ENCODE measurements around the gene LIMD2.

The LIMD2 gene

GRCh38 chr17:63718988-63719387, 19.1 kb upstream of the LIMD2 start:
- CTCF ChIA-PET: no interaction called here
- DNase-seq (ENCODE audit: low spot score): no peak
- POLR2A ChIA-PET (ENCODE audit: low non-redundant PET): no interaction called here
- no peak for TF ChIP-seq CTCF (conservative IDR thresholded peaks at IDR 0.05; ENCODE audit: low read depth)
- no peak overlapping the region for H3K27ac ChIP-seq

GRCh38 chr17:63716426-63716825, 16.5 kb upstream of the LIMD2 start:
- H3K27ac ChIP-seq: no peak overlapping the region
- ChIA-PET POLR2A (ENCODE audit: low non-redundant PET) (no interaction called here), CTCF (no interaction called here)
- no peak for DNase-seq (ENCODE audit: low spot score)
- no peak for TF ChIP-seq CTCF (conservative IDR thresholded peaks at IDR 0.05; ENCODE audit: low read depth)

GRCh38 chr17:63714550-63715277, 14.8 kb upstream of the LIMD2 start:
- no peak for DNase-seq (ENCODE audit: low spot score)
- POLR2A ChIA-PET (ENCODE audit: low non-redundant PET): no interaction called here
- no peak overlapping the region for H3K27ac ChIP-seq
- CTCF ChIA-PET: no interaction called here
- no peak for TF ChIP-seq CTCF (conservative IDR thresholded peaks at IDR 0.05; ENCODE audit: low read depth)

DNA sequence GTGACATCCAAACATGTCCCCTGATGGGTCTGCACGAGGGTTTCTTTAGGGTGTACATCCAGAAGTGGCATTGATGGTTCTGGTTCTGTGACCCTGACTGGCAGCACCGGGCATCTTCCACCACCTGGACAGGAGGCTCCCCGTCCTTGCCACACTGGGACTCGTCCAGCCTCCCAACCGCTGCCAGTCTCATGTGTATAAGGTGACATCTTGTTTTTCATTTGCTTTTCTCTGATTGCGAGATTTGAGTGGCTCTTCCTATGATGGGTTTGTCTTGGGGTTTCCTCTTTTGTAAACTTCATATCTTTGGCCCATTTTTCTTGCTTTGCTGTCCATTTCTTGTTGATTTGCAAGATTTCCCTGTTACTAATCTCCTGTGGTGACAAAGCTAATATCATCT, 9.2 kb upstream of the LIMD2 start:
- CTCF ChIA-PET: no interaction called here
- DNase-seq (ENCODE audit: low spot score): no peak
- no peak for TF ChIP-seq CTCF (conservative IDR thresholded peaks at IDR 0.05; ENCODE audit: low read depth)
- POLR2A ChIA-PET (ENCODE audit: low non-redundant PET): no interaction called here
- no peak overlapping the region for H3K27ac ChIP-seq

DNA sequence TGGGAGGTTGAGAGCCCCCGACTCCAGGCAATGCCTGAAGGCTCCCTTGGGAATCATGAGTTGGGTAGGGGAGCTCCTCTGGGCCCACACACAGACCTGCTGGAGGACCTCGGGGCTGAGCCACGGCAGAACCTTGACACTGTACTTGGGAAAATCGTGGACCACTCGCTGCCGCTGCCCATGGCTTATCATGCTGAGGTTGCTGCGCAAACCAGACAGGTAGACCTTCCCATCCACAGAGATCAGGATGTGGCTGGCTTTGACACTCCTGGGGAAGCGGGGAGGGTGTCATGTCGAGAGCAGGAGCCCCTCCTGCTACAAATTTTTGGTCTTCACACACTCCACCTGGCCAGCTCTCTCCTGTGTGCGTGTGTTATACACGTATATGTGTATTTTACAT, 7.2 kb upstream of the LIMD2 start:
- POLR2A ChIA-PET (ENCODE audit: low non-redundant PET): no interaction called here
- H3K27ac ChIP-seq: no peak overlapping the region
- DNase-seq (ENCODE audit: low spot score): no peak
- CTCF ChIA-PET: no interaction called here
- no peak for TF ChIP-seq CTCF (conservative IDR thresholded peaks at IDR 0.05; ENCODE audit: low read depth)

- no peak overlapping the region; the same call in 1 of the 2 replicates for H3K27ac ChIP-seq
- no peak for DNase-seq (ENCODE audit: low spot score)
- no peak for TF ChIP-seq CTCF (conservative IDR thresholded peaks at IDR 0.05; ENCODE audit: low read depth)
- ChIA-PET POLR2A (ENCODE audit: low non-redundant PET) (no interaction called here), CTCF (no interaction called here)
Measured at GRCh38 chr17:63706336-63707082, 6.6 kb upstream of the LIMD2 start.

Measured in RWPE1 (cell line).